ENCODE data around the gene EPS15. TPM values are rescaled to one million over a fixed set of nuclear protein-coding genes. Genes with fewer than 3 reads are reported as not detected.

EPS15 gene
- total RNA-seq, 1 experiment from 2014 or later: 37.1 TPM

GRCh38 chr1:51314974-51315373, 204.1 kb downstream of the EPS15 start:
- ChIA-PET CTCF (interaction anchor here (1.0 to 2.9 kb wide), 3 partner anchors 12 to 26 kb away, joined by 3 to 7 read pairs (median 3); no protein-coding TSS in a partner anchor), POLR2A (interaction anchor here (0.7 kb wide), 1 partner anchor 847 kb away, joined by 4 read pairs; no protein-coding TSS in a partner anchor)
- DNase-seq (ENCODE audit: low spot score): no peak
- no peak overlapping the region for H3K4me3 Mint-ChIP-seq
- H3K36me3 Mint-ChIP-seq: no peaks in the 10 kb centered on the region
- H3K4me1 Mint-ChIP-seq: peaks cover 10% of the 10 kb centered on the region
- H3K9me3 Mint-ChIP-seq: no peaks in the 10 kb centered on the region
- TF ChIP-seq NFYB (CRISPR knock-in tag; conservative IDR thresholded peaks at IDR 0.05; ENCODE audit: low read depth): no peak
- TF ChIP-seq ZNF425 (CRISPR knock-in tag; conservative IDR thresholded peaks at IDR 0.05): no peak
- TF ChIP-seq FOXP1 (CRISPR knock-in tag; IDR thresholded peaks at IDR 0.05; ENCODE audit: borderline replicate concordance): no peak
- TF ChIP-seq, protein P1, sequence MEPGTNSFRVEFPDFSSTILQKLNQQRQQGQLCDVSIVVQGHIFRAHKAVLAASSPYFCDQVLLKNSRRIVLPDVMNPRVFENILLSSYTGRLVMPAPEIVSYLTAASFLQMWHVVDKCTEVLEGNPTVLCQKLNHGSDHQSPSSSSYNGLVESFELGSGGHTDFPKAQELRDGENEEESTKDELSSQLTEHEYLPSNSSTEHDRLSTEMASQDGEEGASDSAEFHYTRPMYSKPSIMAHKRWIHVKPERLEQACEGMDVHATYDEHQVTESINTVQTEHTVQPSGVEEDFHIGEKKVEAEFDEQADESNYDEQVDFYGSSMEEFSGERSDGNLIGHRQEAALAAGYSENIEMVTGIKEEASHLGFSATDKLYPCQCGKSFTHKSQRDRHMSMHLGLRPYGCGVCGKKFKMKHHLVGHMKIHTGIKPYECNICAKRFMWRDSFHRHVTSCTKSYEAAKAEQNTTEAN (CRISPR knock-in tag; IDR thresholded peaks at IDR 0.05): no peak
- TF ChIP-seq, protein P2, sequence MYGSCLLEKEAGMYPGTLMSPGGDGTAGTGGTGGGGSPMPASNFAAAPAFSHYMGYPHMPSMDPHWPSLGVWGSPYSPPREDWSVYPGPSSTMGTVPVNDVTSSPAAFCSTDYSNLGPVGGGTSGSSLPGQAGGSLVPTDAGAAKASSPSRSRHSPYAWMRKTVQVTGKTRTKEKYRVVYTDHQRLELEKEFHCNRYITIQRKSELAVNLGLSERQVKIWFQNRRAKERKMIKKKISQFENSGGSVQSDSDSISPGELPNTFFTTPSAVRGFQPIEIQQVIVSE (CRISPR knock-in tag; IDR thresholded peaks at IDR 0.05; ENCODE audit: borderline replicate concordance): no peak
- no peak for TF ChIP-seq GABPB1 (CRISPR knock-in tag; IDR thresholded peaks at IDR 0.05)
- TF ChIP-seq ATF3 (CRISPR knock-in tag; conservative IDR thresholded peaks at IDR 0.05): no peak
- TF ChIP-seq, protein P3, sequence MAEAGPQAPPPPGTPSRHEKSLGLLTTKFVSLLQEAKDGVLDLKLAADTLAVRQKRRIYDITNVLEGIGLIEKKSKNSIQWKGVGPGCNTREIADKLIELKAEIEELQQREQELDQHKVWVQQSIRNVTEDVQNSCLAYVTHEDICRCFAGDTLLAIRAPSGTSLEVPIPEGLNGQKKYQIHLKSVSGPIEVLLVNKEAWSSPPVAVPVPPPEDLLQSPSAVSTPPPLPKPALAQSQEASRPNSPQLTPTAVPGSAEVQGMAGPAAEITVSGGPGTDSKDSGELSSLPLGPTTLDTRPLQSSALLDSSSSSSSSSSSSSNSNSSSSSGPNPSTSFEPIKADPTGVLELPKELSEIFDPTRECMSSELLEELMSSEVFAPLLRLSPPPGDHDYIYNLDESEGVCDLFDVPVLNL (CRISPR knock-in tag; IDR thresholded peaks at IDR 0.05; ENCODE audit: borderline replicate concordance, low read depth): no peak
- TF ChIP-seq, protein P4, sequence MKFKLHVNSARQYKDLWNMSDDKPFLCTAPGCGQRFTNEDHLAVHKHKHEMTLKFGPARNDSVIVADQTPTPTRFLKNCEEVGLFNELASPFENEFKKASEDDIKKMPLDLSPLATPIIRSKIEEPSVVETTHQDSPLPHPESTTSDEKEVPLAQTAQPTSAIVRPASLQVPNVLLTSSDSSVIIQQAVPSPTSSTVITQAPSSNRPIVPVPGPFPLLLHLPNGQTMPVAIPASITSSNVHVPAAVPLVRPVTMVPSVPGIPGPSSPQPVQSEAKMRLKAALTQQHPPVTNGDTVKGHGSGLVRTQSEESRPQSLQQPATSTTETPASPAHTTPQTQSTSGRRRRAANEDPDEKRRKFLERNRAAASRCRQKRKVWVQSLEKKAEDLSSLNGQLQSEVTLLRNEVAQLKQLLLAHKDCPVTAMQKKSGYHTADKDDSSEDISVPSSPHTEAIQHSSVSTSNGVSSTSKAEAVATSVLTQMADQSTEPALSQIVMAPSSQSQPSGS (CRISPR knock-in tag; IDR thresholded peaks at IDR 0.05; ENCODE audit: borderline replicate concordance, low read depth): no peak
- no peak for TF ChIP-seq ZNF416 (CRISPR knock-in tag; IDR thresholded peaks at IDR 0.05)
- no peak for TF ChIP-seq ZNF232 (CRISPR knock-in tag; IDR thresholded peaks at IDR 0.05)
- TF ChIP-seq NFE2L1 (CRISPR knock-in tag; IDR thresholded peaks at IDR 0.05): no peak
- TF ChIP-seq, protein P5, sequence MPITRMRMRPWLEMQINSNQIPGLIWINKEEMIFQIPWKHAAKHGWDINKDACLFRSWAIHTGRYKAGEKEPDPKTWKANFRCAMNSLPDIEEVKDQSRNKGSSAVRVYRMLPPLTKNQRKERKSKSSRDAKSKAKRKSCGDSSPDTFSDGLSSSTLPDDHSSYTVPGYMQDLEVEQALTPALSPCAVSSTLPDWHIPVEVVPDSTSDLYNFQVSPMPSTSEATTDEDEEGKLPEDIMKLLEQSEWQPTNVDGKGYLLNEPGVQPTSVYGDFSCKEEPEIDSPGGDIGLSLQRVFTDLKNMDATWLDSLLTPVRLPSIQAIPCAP (CRISPR knock-in tag; IDR thresholded peaks at IDR 0.05): no peak
- TF ChIP-seq AR (CRISPR knock-in tag; IDR thresholded peaks at IDR 0.05): no peak
- TF ChIP-seq IRF2 (CRISPR knock-in tag; IDR thresholded peaks at IDR 0.05; ENCODE audit: borderline replicate concordance, low read depth): no peak
- TF ChIP-seq, protein P6, sequence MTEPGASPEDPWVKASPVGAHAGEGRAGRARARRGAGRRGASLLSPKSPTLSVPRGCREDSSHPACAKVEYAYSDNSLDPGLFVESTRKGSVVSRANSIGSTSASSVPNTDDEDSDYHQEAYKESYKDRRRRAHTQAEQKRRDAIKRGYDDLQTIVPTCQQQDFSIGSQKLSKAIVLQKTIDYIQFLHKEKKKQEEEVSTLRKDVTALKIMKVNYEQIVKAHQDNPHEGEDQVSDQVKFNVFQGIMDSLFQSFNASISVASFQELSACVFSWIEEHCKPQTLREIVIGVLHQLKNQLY (CRISPR knock-in tag; IDR thresholded peaks at IDR 0.05): no peak
- no peak for TF ChIP-seq FOXK1 (CRISPR knock-in tag; IDR thresholded peaks at IDR 0.05)
- TF ChIP-seq, protein P7, sequence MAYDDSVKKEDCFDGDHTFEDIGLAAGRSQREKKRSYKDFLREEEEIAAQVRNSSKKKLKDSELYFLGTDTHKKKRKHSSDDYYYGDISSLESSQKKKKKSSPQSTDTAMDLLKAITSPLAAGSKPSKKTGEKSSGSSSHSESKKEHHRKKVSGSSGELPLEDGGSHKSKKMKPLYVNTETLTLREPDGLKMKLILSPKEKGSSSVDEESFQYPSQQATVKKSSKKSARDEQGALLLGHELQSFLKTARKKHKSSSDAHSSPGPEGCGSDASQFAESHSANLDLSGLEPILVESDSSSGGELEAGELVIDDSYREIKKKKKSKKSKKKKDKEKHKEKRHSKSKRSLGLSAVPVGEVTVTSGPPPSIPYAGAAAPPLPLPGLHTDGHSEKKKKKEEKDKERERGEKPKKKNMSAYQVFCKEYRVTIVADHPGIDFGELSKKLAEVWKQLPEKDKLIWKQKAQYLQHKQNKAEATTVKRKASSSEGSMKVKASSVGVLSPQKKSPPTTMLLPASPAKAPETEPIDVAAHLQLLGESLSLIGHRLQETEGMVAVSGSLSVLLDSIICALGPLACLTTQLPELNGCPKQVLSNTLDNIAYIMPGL (CRISPR knock-in tag; IDR thresholded peaks at IDR 0.05): no peak
- no peak for ATAC-seq
- no peak overlapping the region for H3K27ac Mint-ChIP-seq
- H3K27me3 Mint-ChIP-seq (ENCODE audit: low read depth): no peaks in the 10 kb centered on the region; the same call in 1 of the 2 replicates
